Breast epithelium (tissue), 3 donors: ENCODE results near the gene EGLN1.

Source experiments
- CTCF ChIP-seq, 3 donors: fragments of 450-650 bp; IDR thresholded peaks; one replicate each; pipeline ENCODE4 v1.5.1; 2016 to 2017; ENCODE audit warnings: antibody characterized with exemption in 3 of 3, mild to moderate bottlenecking in 3 of 3, moderate library complexity in 3 of 3
- POLR2A ChIP-seq: fragments of 450-650 bp; IDR thresholded peaks from one replicate; pipeline ENCODE4 v1.6.1; 2016; ENCODE audit warnings: antibody characterized with exemption, mild to moderate bottlenecking, moderate library complexity

GRCh38 chr1:231329483-231329882 is 92.6 kb downstream of the EGLN1 start:
- TF ChIP-seq CTCF (IDR thresholded peaks at IDR 0.05) (no peak), POLR2A (no peak)
